HG03439 (cell line): Measurements from ENCODE around the gene GLCE.

Experiments
- ATAC-seq: cut with Tn5 transposase; IDR thresholded peaks from one replicate; pipeline ENCODE4 v1.9.1; 2021; ENCODE audit warnings: mild to moderate bottlenecking, moderate library complexity; ENCODE audit not compliant: unreplicated experiment

The GLCE gene

DNA sequence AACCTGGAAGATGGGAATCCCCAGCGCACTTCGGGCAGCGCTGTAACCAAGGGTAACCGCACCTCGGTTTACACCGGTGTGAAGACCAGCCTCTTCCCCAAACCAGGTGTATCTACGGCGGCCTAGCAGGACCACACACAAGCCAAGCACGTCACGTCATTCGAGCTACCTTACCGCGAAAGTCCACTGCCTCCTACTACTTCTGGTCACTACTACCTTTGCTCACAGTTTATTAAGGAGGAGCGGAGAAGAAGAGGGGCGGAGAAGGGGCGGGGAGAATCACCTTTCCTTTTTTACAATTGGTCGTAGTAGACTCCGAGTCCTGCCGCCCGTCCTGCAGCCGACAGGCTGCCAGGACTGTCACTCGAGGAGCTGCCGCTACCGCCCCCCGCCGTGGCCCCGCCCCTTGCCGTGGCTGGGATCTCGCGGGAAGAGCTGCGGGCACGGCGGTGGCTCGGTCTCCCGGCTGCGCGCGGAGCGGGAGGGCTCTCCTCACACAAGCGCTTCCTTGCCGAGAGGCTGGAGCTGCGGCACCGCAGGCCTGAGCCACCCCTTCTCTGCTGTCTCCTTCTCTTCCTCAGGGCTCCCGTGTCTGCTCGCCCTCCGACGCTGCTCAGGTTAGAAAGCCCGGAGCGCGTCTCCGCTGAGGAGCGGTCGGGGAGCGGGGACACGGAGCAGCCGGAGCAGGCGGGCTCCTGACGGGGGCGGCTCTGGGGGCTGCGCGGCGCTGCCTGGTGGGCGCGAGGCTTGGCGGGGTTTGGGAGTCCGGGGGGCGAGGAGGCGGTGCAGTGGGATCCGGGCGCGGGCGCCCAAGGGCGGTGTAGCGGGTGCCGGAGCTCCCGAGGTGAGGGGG lies at the start of gene GLCE:
TSS of gene GLCE (plus strand) at position 495 of the 853 bp plus-strand sequence. CDS start 95,172 bp downstream, outside the sequence.
- ATAC-seq: peak; percentile 94

DNA sequence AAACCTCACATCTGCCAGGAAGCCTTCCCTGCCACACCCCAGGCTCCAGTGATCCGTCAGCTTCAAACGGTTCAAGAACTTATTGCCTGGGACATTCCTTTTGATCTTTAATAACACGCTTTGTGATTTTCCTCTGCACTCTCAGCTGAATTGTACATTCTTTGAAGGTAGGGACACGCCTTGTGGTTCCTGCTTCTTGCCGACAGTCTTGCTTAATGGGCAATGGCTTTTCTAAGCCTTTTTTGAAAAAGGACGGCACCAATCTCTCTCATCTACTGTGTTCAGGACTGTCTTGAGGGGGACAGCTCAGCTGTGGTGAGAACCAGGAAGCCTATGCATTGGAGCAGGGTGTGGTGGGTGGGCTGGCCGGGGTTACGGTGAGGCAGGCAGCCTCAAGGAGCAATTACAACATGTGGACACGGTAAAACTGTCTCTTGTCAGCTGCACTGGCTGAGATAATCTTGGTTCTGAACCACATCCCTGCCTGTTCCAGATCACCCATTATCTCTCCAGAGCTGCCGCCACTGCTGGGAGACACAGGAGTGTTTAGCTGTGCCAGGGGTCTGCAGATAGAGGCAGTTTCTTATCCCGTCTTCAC lies 46.0 kb upstream of the GLCE start:
- ATAC-seq: no peak

DNA sequence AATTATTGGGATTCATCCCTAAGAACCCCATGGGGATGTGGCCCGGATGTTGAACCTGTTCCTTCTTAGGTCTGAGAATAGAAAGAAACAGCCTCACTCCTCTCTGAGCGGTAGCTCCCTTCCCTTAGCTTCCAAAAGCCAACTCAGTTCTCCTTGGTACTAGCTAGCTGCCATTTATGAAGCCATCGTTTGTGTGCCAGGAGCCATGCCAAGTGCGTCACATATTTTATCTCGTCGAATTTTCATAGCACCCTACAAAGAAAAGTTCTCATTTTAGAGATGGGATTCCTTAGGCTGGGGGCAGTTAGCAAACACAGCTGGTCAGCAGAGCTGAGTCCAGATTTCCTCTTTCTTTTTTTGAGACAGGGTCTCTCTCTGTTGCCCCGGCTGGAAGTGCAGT lies 45.4 kb upstream of the GLCE start:
- ATAC-seq: no peak

DNA sequence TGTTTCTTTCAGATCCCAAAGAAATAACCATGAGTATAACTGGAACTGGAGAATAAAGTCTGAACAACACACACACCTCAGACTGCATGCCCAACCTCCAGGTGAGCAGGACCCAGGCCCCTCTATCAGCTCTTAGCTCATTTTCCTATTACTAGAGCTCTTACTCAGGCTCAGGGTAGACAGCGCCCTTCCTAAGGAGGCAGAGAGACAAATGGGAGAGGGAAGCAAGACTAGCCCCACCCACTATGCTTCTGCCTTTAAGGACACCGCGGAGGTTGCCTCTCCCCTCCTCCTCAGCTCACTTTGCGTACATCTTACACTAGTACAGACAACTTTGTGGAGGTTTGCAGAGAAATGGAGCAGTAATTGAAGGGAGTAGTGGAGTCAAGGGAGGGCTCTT lies 44.0 kb upstream of the GLCE start:
- no peak for ATAC-seq

DNA sequence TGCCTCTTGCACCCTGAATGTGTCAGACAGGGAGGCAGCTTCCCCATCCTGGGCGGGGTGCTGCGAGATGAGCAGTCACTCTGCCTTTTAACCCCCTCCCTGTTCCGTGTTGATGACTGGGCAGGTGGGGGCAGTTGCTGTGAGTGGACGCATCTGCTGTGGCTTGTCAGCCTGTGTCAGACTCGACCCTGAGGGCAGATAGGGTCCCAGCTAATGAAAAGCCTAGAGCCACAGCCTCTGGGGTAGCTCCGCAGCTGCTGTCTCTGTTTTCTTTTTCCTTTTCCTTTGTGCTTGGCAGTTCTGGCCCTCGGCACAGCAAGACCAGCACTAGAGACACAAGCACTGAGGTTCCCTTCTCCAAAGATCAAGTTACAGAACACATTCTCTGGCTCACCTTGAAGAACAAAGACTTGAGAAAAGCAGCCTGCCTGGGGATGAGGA lies 43.0 kb upstream of the GLCE start:
- ATAC-seq: no peak

DNA sequence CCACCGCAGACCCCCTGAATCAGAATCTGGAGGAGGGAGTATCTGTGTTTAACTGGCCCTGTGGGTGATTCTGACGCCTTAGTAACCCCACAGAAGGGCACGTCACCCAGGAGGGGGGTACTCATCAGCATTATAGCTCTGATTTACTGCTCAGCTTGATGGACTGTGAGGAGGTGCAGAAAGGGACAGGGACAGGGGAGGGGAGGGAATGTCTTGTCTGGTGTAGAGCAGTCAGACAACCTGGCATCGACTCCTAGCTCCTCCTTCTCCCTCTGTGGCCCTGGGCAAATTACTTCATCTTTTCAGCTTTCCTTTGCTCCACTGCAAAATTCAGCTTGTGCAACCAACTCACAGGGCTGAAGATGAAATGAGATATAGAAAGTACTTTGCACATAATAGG lies 42.3 kb upstream of the GLCE start:
- ATAC-seq: no peak

DNA sequence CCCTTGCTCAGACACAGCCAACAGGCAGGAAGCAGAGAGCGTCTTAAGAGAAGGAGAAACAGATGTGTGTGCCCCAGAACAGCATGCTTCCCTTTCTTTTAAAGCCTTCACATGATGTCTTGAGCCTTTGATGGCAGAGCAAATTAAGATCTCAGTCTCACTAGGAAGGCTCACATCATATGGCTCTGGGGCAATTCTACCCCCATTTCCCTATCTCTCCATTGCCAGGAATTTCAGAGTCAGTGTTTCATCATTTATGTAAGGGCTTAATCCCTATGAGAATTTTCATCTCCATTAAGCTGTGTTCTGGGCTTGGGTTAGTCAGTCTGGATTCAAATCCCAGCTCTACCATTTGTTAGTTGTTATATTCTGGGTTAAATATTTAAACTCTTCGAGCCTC lies 41.4 kb upstream of the GLCE start:
- ATAC-seq: no peak

DNA sequence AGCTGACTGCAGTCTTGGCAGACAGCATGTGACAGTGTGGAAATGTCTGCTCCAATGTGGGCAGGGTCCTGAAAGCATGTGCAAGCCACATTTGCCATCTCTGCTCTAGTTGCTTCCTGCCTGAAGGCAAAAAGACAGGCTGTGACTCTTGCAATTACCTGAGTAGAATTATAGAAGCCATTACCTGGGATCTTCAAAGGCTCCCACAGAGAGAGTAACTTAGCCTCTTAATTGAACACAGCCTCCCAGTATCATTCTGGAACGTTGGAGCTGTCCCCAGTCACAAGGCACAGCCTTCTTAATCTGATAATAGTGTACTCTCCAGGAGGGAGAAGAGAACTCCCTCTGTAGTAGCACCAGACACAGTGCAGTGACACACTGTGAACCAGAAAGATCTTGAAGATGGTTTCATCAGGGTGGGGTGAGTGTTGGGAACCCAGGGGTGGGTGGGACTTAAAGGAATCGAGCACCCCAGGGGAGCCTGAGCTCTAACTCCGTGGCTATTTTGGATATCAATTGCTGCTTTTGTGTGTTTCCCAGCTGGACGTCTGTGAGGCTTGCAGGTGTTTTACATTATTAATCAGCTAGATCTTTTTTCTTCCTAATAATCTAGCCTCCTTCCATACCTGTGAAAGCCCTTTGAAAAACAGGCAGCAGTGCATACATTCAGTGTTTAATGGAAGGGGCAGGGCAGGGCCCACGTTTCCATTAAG lies 40.6 kb upstream of the GLCE start:
- ATAC-seq: no peak

DNA sequence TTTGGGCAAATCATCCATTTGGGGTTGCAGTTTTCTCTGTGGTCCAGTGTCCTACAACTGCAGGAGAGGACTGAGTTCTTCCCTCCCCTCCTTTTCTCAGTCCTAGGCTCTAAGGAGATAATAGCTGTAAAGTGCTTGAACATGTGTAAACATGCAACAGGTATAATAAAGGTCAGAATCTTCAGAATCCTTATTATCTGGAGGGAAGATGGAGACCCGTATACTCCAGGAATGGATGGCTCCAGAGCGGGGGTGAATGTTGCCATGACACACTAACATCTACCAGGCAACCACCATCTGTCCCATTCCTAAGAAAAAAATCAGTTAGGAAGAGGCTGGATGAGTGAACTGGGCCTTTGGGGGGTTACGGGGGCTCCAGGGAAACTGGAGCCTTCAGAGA lies 39.7 kb upstream of the GLCE start:
- ATAC-seq: no peak

DNA sequence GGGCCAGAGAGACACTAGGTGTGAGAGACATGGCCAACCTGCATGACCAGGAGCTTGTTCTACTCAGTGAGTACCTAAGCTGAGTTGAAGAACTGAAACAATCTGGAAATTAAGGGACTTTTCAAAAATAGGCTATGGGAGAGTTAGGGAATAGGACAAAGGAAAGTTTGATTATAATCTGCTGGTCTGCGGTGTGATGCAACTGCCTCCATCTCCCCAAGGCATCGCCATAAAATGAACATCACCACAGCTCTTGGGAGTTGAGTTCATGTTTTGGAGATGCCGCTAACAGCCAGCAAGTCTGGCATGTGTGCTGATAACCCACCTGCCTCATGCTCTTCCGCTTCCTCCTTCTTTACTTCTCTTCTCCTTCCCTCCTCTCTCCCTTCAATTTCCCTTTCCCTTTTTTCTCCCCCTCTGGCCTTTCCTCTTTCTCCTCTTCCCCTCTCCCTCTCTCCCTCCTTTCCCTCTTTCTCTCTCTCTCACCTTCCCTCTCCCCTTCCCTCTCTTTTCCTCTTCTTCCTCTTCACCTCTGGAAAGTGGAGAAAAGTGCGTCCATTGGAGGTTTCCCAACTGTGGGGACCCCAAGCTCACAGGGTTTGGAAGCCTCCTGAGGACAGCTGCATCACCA lies 39.1 kb upstream of the GLCE start:
- no peak for ATAC-seq

DNA sequence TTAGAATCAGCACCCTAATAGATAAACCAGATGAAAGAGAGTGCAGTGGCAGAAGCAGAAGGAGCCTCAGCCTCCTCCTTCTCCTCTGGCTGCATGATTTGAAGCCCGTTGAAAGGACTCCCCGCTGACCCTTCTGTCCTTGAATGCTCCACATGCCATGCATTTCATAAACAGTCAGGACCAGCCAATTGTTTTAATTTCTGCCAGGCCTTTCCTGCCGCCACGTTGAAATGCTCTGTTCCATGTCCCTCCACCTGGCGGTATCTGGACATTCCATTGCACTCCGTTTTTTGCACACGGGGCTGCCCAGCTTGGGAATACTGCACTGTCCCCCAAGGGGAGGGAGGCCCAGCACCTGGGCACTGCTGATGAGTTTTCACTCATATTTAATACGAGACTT lies 35.2 kb upstream of the GLCE start:
- ATAC-seq: no peak

DNA sequence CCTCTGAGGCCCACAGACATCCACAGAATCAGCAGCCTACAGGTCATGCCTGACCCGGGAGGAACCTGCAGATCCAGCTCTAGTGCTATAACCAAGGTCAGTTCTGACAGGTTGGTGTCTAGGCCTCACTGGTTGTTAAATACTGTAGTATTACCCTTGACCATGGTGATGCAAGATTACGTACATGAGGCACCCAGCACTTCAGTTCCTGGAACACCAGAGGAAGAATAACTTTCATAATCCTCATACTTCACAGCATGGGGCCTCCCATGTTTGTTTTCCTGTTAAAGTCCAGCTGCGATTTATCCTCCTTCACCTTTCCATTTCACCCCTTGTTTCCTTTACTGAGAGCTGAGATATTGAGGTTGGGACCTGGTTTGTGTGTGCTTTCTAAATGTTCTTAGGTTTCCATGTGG lies 34.4 kb upstream of the GLCE start:
- ATAC-seq: no peak

DNA sequence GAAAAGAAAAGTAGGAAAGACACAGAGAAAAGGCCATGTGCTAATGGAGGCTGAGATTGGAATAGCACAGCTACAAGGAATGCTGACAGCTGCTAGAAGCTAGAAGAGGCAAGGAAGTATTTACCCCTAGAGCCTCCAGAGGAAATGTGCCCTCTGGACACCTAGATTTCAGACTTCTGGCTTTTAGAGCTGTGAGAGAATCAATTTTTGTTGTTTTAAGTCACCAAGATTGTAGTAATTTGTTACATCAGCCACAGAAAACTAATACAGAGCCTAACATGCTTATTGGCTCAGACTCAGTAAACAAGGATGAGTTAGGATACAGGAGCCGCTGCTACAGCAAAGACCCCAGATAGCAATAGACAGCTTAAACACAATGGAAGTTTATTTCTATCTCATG lies 33.1 kb upstream of the GLCE start:
- no peak for ATAC-seq

DNA sequence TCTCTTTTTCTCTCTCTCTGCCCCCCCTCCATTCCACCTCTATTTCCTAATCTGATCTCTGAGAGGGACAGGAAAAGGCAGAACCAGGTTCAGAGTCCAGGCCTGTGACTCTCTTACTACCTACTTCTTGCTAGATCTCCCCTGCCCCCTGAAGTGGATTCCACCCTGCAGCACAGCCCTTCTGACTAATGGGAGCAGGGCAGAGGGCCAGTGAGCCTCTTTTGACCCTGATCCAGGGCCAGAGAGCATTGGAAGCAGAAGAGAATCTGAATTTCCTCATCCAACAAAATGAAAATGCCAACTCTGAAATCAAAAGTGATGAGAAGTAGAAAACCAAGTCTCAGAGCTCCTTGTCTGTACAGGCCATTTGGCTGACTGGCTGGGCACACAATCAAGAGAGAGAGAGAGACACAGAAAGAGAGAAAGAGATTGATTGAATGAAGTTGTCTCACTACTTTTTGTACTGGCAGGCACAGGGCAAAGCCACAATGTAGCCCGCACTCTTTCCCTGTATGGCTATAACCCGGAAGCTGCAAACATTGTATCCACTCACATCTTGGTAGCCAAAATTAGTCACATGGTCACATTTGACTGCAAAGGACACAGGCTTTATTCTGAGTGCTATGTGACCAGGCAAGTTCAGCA lies 31.6 kb upstream of the GLCE start:
- ATAC-seq: no peak

DNA sequence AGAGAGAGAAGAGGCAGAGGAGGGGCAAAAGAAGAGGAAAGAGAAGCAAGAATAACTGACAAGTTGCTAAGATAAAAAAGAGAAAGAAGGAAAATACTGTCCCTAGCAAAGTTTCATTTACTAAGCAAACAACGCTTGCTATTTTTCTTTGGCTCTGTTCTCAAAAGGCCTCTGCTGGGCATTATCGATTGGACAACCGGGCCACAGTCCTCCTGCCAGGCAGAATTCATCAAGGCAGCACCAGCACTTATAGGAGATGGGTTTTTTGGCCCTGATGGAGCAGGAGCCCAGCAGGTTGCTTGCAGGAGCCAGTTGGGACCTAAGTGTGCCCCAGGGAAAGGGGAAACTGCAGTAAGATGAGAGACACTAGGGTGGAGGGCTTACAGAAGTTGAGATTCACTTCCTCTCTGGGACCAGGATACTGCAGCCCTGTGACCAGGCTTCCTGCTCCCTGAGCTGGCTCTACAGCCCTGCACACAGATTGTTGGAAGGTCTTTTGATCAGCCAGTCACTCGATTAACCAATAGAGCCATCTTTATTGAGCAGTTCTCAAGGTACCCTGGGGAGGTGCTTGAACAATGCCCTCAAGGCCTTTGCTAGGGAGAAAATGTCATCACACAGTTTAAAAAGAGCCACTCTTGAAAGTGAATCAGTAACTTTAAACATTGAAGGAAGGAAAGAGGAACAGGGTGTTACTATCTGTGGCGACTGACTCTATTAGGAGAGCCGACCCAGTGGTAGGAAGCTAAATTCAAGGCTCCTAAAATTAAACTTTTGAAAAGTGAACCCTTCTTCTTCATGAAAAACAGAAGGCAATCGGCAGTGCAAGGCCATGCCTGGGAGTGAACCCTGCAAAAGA lies 28.8 kb upstream of the GLCE start:
- ATAC-seq: no peak

DNA sequence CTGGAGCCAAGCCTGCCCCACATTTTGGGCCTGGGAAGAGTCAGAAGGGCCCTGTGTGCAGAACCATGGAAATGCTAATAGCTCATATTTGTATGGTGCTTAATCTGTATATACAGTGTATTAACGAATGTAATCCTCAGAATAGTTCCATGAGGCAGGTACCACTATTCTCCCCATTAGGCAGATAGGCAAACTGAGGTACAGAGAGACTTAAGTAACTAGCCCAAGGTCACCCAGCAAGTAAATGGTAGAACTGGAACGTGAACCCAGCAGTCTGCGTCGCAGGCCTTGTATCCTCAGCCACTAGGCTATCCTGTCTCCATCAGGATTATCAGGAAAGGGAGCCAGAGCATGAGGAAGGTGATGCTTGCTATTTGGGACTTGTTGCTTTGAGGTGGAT lies 28.0 kb upstream of the GLCE start:
- no peak for ATAC-seq

DNA sequence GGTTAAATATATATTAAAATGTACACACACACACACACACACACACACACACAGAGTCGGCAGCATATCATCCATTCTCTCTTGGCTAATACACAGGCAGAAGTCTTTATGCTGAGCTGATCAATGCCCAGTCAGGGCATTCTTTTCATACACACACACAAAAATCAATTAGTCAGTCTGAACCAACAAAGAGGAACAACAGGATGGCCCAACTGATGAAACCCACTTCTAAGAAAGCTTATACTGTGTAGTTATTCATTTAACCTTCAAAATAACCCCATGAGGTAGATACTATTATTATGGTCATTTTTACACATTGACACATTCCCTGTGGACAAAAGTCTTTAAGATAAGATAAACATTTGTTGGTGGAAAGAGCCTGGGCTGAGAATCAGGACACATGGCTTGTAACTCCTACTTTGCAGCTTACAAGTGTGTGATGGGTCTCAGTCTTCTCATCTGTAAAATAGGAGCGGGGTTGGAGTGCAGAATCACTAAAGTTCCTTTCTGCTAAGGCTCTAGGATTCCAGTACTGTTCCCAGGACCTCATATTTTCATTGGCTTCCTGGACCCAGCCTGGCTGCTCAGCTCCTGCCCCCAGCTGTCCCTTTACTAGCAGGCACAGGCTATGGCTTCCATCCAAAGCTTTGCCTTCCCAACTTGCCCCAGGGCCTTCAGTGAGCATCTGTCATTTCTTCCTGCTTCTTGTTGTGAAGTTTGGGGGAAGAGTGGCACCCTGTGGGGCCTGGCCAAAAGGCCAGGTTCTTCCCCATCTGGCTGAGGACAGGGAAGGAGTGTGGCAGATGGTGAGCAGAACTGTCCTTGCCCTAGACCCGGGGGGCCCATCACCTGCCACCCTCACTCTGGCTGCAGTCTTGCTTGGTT lies 27.2 kb upstream of the GLCE start:
- ATAC-seq: no peak

DNA sequence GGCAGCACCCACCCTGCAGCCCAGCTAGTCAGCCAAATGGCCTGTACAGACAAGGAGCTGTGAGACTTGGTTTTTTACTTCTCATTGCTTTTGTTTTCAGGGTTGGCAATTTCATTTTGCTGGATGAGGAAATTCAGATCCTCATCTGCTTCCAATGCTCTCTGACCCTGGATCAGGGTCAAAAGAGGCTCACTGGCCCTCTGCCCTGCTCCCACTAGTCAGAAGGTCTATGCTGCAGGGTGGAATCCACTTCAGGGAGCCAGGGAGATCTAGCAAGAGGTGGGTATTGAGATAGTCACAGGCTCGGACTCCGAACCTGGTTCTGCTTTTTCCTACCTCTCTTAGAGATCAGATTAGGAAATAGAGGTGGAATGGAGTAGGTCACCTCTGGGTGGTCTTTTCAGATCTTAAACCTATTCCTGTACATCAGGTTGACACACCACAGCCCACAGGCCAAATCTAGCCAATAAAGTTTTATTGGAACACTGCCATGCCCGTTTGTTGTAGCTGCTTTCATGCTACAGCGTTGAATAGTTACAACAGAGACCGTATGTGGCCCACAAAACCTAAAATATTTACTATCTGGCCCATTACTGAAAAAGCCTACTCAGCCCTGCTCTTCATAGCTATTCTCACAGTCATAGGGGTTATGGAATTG lies 26.4 kb upstream of the GLCE start:
- ATAC-seq: no peak

DNA sequence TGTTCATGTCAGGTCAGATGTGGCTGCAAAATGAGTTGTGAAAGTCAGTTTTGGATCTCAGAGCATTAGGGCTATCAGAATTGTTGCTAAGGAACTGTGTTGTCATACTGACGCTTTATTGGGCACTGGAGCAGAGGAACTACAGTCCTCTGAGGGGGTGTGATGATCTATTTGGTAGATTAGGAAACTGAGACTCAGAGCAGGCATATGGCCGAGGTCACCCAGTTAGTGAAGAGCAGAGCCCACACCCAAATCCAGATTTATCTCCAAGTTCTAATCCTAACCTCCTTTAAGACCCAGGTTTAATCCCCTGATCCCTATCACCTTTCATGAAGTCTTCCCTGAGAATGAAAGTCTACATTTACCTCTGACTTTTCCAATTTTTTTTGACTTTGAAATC lies 25.6 kb upstream of the GLCE start:
- ATAC-seq: no peak
